Ishikawa (cell line): ENCODE data around the gene ULK4.

Experiments
- CEBPB ChIP-seq: IDR thresholded peaks from 2 replicates; pipeline ENCODE4 v1.6.1; 2012
- CREB1 ChIP-seq: IDR thresholded peaks from 2 replicates; pipeline ENCODE4 v1.6.1; 2012; ENCODE audit warnings: low read depth
- EGR1 ChIP-seq: IDR thresholded peaks from 2 replicates; pipeline ENCODE4 v1.6.1; 2012
- EP300 ChIP-seq: IDR thresholded peaks from 2 replicates; pipeline ENCODE4 v1.6.1; 2012; ENCODE audit warnings: borderline replicate concordance
- FOXM1 ChIP-seq: IDR thresholded peaks from 2 replicates; pipeline ENCODE4 v1.6.1; 2012; ENCODE audit warnings: low read depth, borderline replicate concordance
- MAX ChIP-seq: IDR thresholded peaks from 2 replicates; pipeline ENCODE4 v1.6.1; 2012
- NFIC ChIP-seq: IDR thresholded peaks from 2 replicates; pipeline ENCODE4 v1.6.1; 2012
- RAD21 ChIP-seq: IDR thresholded peaks from 2 replicates; pipeline ENCODE4 v1.6.1; 2012; ENCODE audit warnings: low read depth
- REST ChIP-seq: IDR thresholded peaks from 2 replicates; pipeline ENCODE4 v1.6.1; 2012; ENCODE audit warnings: low read depth, mild to moderate bottlenecking
- TAF1 ChIP-seq: IDR thresholded peaks from 2 replicates; pipeline ENCODE4 v1.6.1; 2012; ENCODE audit warnings: low read depth, mild to moderate bottlenecking
- TCF12 ChIP-seq: IDR thresholded peaks from 2 replicates; pipeline ENCODE4 v1.6.1; 2012; ENCODE audit warnings: low read depth
- TEAD4 ChIP-seq: IDR thresholded peaks from 2 replicates; pipeline ENCODE4 v1.6.1; 2012
- USF1 ChIP-seq: IDR thresholded peaks from 2 replicates; pipeline ENCODE4 v1.6.1; 2012
- YY1 ChIP-seq: IDR thresholded peaks from 2 replicates; pipeline ENCODE4 v1.6.1; 2012; ENCODE audit warnings: low read depth
- ZBTB7A ChIP-seq: IDR thresholded peaks from 2 replicates; pipeline ENCODE4 v1.6.1; 2012; ENCODE audit warnings: low read depth

ULK4 gene

GRCh38 chr3:41611008-41611407, 350.9 kb downstream of the ULK4 start:
- TF ChIP-seq REST, result no peak
- TF ChIP-seq RAD21, result no peak
- TF ChIP-seq YY1, result no peak
- TF ChIP-seq CREB1, result no peak
- TF ChIP-seq EGR1, result no peak
- TF ChIP-seq NFIC, result no peak
- no peak for TF ChIP-seq TEAD4
- TF ChIP-seq TAF1, result no peak
- TF ChIP-seq MAX, result no peak
- no peak for TF ChIP-seq FOXM1
- TF ChIP-seq ZBTB7A, result no peak
- no peak for TF ChIP-seq EP300
- no peak for TF ChIP-seq USF1
- TF ChIP-seq TCF12, result no peak
- no peak for TF ChIP-seq CEBPB

- no peak for TF ChIP-seq TAF1
- no peak for TF ChIP-seq RAD21
- TF ChIP-seq CEBPB, result no peak
- TF ChIP-seq EP300, result no peak
- TF ChIP-seq CREB1, result no peak
- TF ChIP-seq USF1, result no peak
- TF ChIP-seq MAX, result no peak
- no peak for TF ChIP-seq ZBTB7A
- no peak for TF ChIP-seq NFIC
- TF ChIP-seq YY1, result no peak
- TF ChIP-seq REST, result no peak
- no peak for TF ChIP-seq EGR1
- TF ChIP-seq FOXM1, result no peak
Observed at GRCh38 chr3:41608347-41608746, 353.6 kb downstream of the ULK4 start.

GRCh38 chr3:41603807-41604206, 358.1 kb downstream of the ULK4 start:
- no peak for TF ChIP-seq FOXM1
- no peak for TF ChIP-seq TEAD4
- TF ChIP-seq REST, result no peak
- TF ChIP-seq NFIC, result no peak
- no peak for TF ChIP-seq CREB1
- TF ChIP-seq TCF12, result no peak
- TF ChIP-seq USF1, result no peak
- TF ChIP-seq CEBPB, result no peak
- no peak for TF ChIP-seq TAF1
- no peak for TF ChIP-seq ZBTB7A
- TF ChIP-seq RAD21, result no peak
- no peak for TF ChIP-seq EP300
- no peak for TF ChIP-seq MAX
- TF ChIP-seq YY1, result no peak
- TF ChIP-seq EGR1, result no peak

- TF ChIP-seq EP300 (no peak), TEAD4 (no peak), REST (no peak), TAF1 (no peak), RAD21 (no peak), FOXM1 (no peak), CEBPB (no peak), EGR1 (no peak), CREB1 (no peak), ZBTB7A (no peak), TCF12 (no peak), USF1 (no peak), YY1 (no peak), MAX (no peak)
Observed at GRCh38 chr3:41602121-41602520, 359.8 kb downstream of the ULK4 start.
